Memory B cell (primary cell): ENCODE results near the gene HES1.

Experiments
- ATAC-seq: fragments of 150-1000 bp; cut with Tn5 transposase; 2 replicates; pipeline ENCODE4 v1.10.0; 2021; ENCODE audit warnings: low read depth, mild to moderate bottlenecking, moderate library complexity
- DNase-seq, 2 donors: peaks; one replicate each; pipeline ENCODE4 v3.0.0; 2022; ENCODE audit warnings: low spot score in 2 of 2
- H3K27ac Mint-ChIP-seq: one replicate; pipeline ENCODE4 v1.8.0; 2022; ENCODE audit warnings: mild to moderate bottlenecking, moderate library complexity, mixed read lengths
- H3K27me3 Mint-ChIP-seq: one replicate; pipeline ENCODE4 v1.8.0; 2022; ENCODE audit warnings: mixed read lengths
- H3K36me3 Mint-ChIP-seq: one replicate; pipeline ENCODE4 v1.8.0; 2022; ENCODE audit warnings: mild to moderate bottlenecking, mixed read lengths
- H3K4me1 Mint-ChIP-seq: one replicate; pipeline ENCODE4 v1.8.0; 2022; ENCODE audit warnings: mixed read lengths
- H3K4me3 Mint-ChIP-seq: one replicate; pipeline ENCODE4 v1.8.0; 2022; ENCODE audit warnings: mild to moderate bottlenecking, moderate library complexity, mixed read lengths
- H3K9me3 Mint-ChIP-seq: one replicate; pipeline ENCODE4 v1.8.0; 2022; ENCODE audit warnings: mixed read lengths

The HES1 gene

DNA sequence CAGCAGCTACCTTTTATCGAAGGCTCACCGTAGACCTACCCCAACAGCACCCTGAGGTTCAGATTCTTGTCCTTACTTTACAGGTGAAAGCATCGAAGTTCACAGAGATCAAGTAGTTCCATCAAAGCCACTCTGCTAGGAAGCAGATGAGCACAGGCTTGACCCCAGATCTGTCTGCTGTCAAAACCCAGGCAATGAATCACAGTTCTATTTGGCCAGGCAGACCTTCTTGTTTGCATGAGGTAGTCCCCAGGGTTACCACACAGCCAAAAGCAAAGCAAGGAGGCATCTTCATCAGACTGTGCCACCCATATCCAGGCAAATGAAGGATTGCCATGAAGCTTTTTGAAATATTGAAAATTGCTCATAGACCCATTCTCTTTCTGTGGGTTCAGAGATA, 33.0 kb downstream of the HES1 start:
- Mint-ChIP-seq H3K27ac (no peak overlapping the region), H3K36me3 (no peaks in the 10 kb centered on the region), H3K4me3 (no peak overlapping the region), H3K27me3 (peaks cover 10% of the 10 kb centered on the region), H3K9me3 (no peaks in the 10 kb centered on the region), H3K4me1 (peaks cover 3% of the 10 kb centered on the region)
- ATAC-seq (no peak), DNase-seq (no peak)

DNA sequence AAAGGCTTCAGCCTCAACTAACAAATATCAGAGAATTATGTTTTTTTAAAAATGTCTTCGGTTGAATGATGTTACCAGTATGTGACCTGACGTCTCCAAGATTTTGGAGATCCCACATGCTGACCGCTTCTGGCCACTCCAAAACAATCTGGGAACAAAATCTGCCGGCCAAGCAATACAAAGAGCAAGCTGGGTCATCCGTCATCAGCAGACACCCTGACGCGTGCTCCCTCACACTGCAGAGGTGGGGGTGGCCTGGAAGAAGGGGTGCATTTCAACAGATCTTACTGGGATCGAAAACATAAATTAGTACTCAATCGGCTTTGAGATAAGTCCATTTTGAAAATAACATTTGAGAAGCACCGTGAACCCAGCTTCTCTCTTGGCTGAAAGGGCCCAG, 33.6 kb downstream of the HES1 start:
- peaks cover 3% of the 10 kb centered on the region for H3K4me1 Mint-ChIP-seq
- DNase-seq: no peak
- H3K4me3 Mint-ChIP-seq: no peak overlapping the region
- ATAC-seq: no peak
- no peaks in the 10 kb centered on the region for H3K36me3 Mint-ChIP-seq
- peaks cover 10% of the 10 kb centered on the region for H3K27me3 Mint-ChIP-seq
- no peaks in the 10 kb centered on the region for H3K9me3 Mint-ChIP-seq
- no peak overlapping the region for H3K27ac Mint-ChIP-seq

DNA sequence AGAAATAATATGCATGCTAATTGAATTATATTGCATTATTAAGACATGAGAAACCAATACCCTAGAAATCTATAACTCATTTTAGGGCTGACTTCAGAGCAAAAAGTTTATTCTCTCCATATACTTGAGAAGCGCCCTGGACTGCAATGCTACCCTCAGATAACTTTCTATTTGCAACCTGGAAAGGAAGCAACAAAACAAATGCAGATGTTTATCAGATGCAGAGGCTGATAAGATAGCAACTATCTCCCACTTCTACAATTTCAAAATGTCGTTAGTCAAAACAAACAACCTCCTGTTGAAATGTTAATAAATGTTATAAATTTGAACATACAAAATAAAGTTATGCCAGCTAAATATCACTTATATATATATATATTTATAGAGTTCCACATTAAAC, 34.8 kb downstream of the HES1 start:
- Mint-ChIP-seq H3K27me3 (peaks cover 10% of the 10 kb centered on the region), H3K27ac (no peak overlapping the region), H3K4me1 (peaks cover 3% of the 10 kb centered on the region), H3K9me3 (no peaks in the 10 kb centered on the region), H3K4me3 (no peak overlapping the region), H3K36me3 (no peaks in the 10 kb centered on the region)
- ATAC-seq (no peak), DNase-seq (no peak)

DNA sequence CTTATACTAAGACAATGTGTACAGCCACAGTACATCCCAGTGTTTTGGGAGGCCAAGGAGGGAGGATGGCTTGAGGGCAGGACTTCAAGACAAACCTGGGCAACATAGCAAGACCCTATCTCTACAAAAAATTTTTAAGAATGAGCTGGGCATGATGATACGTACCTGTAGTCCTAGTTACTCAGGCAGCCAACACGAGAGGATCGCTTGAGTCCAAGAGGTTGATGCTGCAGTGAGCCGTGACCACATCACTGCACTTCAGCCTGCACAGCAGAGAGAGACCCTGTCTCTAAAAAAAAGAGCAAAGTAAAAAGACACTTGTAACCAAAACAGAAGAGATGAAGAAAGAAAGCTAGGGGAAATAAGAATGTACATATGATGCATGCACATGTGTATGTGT, 38.5 kb downstream of the HES1 start:
- Mint-ChIP-seq H3K9me3 (no peaks in the 10 kb centered on the region), H3K36me3 (no peaks in the 10 kb centered on the region), H3K27ac (no peak overlapping the region), H3K4me3 (no peak overlapping the region), H3K4me1 (peaks cover 2% of the 10 kb centered on the region), H3K27me3 (peaks cover 8% of the 10 kb centered on the region)
- ATAC-seq (no peak), DNase-seq (no peak)

DNA sequence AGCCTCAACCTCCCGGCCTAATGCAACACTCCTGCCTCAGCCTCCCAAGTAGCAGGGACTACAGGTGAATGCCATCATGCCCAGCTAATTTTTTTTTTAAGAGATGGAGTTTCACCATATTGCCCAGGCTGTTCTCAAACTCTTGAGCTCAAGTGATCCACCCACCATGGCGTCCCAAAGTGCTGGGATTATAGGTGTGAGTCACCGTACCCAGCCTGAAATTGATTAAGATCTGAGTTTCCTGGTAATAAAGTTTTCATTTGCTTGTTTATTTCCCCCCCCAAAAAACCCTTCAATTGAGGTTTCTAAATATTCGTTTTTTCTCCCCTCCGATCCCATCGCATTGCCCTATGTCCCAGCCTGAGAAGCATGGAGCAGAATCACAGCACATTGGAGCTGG, 39.0 kb downstream of the HES1 start:
- H3K27ac Mint-ChIP-seq: no peak overlapping the region
- ATAC-seq (no peak), DNase-seq (no peak)
- H3K4me3 Mint-ChIP-seq: no peak overlapping the region
- no peaks in the 10 kb centered on the region for H3K36me3 Mint-ChIP-seq
- H3K4me1 Mint-ChIP-seq: peaks cover 2% of the 10 kb centered on the region
- peaks cover 9% of the 10 kb centered on the region for H3K27me3 Mint-ChIP-seq
- no peaks in the 10 kb centered on the region for H3K9me3 Mint-ChIP-seq

DNA sequence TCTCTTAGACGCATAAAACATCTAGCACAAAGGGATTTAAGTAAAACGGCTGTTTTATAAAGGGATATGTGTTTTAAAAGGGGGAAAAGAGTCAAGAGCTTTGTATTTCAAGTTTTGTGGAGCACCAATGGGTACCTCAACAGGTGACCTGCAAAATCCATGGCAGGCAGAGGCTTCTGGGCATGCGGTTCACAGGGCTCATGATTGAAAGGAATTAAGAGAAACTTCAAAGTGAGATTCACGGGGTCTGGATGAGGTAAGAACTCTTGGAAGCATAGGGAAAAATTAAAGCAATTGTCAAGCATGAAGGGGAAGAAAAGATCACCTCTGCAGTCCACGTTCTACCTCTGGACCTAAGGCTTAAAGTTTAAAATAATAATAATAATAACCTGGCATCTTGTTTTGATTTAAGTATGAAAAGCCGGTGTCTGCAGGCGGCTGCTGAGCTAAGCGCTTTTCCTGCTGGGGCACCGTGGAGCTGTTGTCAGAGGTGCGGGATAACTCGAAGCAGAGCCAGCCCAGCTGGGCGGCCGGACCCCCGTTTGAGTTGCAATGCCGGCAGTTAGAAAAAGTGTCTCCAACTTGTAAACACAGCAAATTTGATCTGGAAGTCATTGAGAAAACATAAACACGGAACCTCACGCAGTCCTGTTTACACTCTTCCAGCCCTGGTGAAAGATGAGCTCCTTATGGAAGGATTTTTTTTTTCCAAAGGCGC, 40.5 kb downstream of the HES1 start:
- Mint-ChIP-seq H3K4me1 (peaks cover 1% of the 10 kb centered on the region), H3K27ac (no peak overlapping the region), H3K9me3 (no peaks in the 10 kb centered on the region), H3K4me3 (no peak overlapping the region), H3K27me3 (peaks cover 11% of the 10 kb centered on the region), H3K36me3 (no peaks in the 10 kb centered on the region)
- ATAC-seq (no peak), DNase-seq (no peak)

DNA sequence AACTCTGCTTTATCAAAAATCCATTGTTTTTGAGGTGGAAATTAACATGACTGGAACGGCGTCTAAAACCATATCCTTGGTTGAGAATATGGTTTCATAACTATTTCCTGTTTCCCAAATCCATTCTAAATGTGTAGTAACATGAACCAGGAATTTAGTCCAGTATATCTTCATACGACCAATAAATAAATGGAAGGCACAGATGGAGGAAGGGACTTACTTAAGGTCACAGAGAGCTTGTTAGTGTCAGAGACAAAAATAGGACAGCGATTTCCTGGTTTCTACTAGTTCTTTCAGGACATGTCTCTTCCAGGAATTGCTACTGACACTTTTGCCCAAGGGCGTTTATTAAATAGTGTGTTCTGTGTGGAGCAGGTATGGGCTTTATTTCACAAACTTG, 41.2 kb downstream of the HES1 start:
- no peak overlapping the region for H3K4me3 Mint-ChIP-seq
- no peaks in the 10 kb centered on the region for H3K9me3 Mint-ChIP-seq
- ATAC-seq (no peak), DNase-seq (no peak)
- no peaks in the 10 kb centered on the region for H3K36me3 Mint-ChIP-seq
- no peak overlapping the region for H3K27ac Mint-ChIP-seq
- H3K4me1 Mint-ChIP-seq: peaks cover under 1% of the 10 kb centered on the region
- H3K27me3 Mint-ChIP-seq: peaks cover 11% of the 10 kb centered on the region

DNA sequence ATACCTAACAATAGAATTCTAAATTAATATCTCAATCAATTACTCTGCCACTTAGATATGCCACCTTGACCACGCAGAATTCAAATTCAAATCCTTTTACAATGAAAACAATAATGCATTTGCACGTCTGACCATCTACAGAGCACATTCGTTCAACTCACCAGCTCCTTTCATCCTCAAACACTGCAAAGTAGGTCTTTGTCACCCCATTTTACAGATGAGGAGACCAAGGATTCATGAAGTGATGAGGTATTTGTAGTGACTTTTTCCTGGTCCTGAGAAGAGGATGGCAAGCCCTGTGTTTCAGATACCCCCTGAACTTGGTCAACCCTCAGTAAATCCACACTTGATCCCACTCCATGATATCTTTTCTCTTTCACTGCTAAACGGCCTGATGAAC, 42.2 kb downstream of the HES1 start:
- ATAC-seq (no peak), DNase-seq (no peak)
- no peak overlapping the region for H3K4me3 Mint-ChIP-seq
- H3K36me3 Mint-ChIP-seq: no peaks in the 10 kb centered on the region
- no peaks in the 10 kb centered on the region for H3K9me3 Mint-ChIP-seq
- peaks cover 9% of the 10 kb centered on the region for H3K27me3 Mint-ChIP-seq
- peaks cover 2% of the 10 kb centered on the region for H3K4me1 Mint-ChIP-seq
- no peak overlapping the region for H3K27ac Mint-ChIP-seq

DNA sequence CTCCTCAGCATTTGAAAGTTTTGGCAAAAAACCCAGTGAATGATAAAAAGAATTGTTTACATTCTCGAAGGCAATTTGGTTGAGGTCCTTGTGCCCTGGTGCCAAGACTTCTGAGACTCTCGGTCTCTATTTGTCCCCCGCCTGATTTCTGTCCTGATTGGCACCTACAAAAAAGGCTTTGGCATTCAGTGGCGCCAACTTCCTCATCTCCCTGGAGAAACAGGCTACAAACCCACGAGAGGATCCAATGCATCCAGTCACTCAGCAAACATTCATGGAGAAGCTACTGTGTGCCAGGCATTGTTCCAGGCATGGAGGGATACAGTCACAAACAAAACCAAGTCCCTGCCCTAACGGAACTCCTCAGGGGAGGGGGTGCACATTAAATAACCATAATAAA, 42.7 kb downstream of the HES1 start:
- ATAC-seq (no peak), DNase-seq (no peak)
- Mint-ChIP-seq H3K36me3 (no peaks in the 10 kb centered on the region), H3K4me1 (peaks cover 2% of the 10 kb centered on the region), H3K4me3 (no peak overlapping the region), H3K27ac (no peak overlapping the region), H3K9me3 (no peaks in the 10 kb centered on the region), H3K27me3 (peaks cover 9% of the 10 kb centered on the region)

DNA sequence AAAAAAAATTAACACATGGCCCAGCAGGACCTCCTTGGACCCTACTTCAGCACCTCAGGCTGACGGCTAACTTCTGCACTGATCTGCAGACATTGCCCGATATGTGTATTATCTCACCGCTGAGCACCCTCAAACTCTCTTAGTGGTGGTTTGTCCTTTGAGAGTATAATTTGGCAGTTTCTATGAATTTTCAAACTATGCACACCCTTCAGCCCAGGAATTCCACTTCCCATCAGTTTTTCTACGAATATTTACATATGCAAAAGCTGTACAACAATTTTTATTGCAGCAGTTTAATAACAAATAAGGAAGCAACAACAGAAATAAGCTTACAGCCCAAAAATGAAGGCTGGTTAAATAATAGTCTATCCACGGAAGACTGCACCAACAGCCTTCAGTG, 44.6 kb downstream of the HES1 start:
- DNase-seq: no peak
- H3K9me3 Mint-ChIP-seq: no peaks in the 10 kb centered on the region
- H3K4me3 Mint-ChIP-seq: no peak overlapping the region

DNA sequence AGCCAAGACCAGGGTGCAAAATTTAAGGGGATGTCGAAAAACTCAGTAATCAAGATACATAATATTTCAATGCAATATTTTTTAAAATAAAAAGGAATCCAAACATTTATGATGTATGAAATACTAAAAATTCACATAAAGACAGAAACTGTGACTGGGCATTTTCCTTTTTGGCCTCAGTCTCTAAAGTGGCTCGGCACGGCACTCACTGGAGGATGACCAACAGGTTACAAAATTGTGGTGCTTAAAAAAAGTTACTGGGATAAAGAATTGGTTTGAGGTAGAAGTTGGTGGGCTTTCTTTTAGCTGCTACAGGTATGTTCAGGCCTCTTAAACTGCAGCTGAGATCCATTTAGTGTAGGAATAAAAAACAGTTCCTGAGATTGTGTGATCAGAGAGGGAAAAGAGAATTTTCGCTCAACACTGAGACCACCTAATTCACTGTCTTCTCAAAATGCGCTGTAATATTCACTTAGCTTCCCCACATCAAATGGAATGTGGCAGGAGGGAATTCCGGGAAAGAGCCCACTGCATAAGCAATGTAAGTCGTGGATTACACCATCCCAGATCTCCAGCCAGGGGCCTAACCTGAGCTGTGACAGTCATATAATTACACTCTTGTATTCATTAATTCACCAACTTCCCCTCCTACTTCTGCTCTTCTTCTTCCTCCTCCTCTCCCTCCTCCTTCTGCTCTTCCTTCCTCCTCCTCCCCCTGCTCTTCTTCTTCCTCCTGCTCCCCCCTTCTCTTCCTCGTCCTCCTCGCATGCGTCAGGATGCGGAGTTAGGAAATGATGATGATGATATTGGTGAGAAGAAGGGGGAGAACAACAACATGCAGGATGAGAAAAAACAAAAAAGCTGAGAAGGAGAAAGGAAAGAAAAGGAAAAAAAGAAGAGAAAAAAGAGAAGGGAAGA, 45.9 kb downstream of the HES1 start:
- H3K36me3 Mint-ChIP-seq: no peaks in the 10 kb centered on the region
- no peak overlapping the region for H3K4me3 Mint-ChIP-seq
- no peak overlapping the region for H3K27ac Mint-ChIP-seq
- peaks cover 10% of the 10 kb centered on the region for H3K27me3 Mint-ChIP-seq
- ATAC-seq (no peak), DNase-seq (no peak)
- no peaks in the 10 kb centered on the region for H3K9me3 Mint-ChIP-seq
- peaks cover 2% of the 10 kb centered on the region for H3K4me1 Mint-ChIP-seq

More for the DNA sequence above, 44.6 kb downstream of the HES1 start:
- H3K27ac Mint-ChIP-seq: no peak overlapping the region
- peaks cover 2% of the 10 kb centered on the region for H3K4me1 Mint-ChIP-seq
- peaks cover 10% of the 10 kb centered on the region for H3K27me3 Mint-ChIP-seq
- no peak for ATAC-seq
- no peaks in the 10 kb centered on the region for H3K36me3 Mint-ChIP-seq

DNA sequence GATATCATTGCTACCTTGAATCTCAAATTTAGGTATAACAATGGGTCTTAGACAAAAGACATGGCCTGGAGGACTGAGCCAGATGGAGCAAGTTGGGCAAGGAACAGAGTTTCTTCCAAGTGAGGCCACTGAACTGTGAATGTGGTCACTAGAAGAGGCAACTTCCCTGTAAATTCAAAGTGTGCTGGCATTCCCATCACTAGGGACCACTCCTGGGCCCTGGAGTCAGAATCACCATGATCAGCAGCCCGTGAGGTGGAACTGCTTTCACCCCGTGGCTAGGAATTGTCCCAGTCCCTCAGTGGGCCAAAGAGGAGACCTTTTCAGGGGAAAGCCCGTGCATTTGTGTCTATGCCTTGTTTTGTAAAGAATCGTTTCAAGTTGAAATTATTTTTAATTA, 47.3 kb downstream of the HES1 start:
- Mint-ChIP-seq H3K4me1 (peaks cover 2% of the 10 kb centered on the region), H3K27me3 (peaks cover 10% of the 10 kb centered on the region), H3K4me3 (no peak overlapping the region), H3K9me3 (no peaks in the 10 kb centered on the region), H3K27ac (no peak overlapping the region), H3K36me3 (no peaks in the 10 kb centered on the region)
- DNase-seq (no peak), ATAC-seq (no peak)

DNA sequence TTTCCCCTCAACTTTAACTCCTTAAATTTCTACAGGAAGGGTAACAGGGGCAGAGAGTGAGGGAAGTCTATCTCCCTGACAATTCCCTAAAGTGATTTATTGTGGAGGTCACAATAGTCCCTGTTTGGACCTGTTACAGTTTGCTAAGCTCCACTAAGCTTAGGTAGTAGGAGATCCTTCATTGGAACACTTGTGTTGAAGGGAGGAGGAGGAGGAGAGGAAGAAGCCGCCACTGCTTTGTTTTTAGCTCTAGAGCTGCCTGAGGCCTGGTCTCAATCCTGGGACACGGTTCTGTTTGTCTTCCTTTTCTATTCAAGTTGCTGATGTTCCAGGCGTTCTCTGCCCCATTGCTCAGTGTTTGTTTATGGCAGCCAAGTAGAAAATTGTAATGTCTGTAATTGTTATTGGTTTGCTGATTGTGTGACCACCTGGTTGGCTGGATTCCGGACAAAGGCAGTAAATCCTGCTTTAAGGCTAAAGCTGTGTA, 48.4 kb downstream of the HES1 start:
- Mint-ChIP-seq H3K9me3 (no peaks in the 10 kb centered on the region), H3K27ac (no peak overlapping the region), H3K4me1 (peaks cover 2% of the 10 kb centered on the region), H3K4me3 (no peak overlapping the region), H3K27me3 (peaks cover 7% of the 10 kb centered on the region), H3K36me3 (no peaks in the 10 kb centered on the region)
- no peak for ATAC-seq
- DNase-seq: no peak

DNA sequence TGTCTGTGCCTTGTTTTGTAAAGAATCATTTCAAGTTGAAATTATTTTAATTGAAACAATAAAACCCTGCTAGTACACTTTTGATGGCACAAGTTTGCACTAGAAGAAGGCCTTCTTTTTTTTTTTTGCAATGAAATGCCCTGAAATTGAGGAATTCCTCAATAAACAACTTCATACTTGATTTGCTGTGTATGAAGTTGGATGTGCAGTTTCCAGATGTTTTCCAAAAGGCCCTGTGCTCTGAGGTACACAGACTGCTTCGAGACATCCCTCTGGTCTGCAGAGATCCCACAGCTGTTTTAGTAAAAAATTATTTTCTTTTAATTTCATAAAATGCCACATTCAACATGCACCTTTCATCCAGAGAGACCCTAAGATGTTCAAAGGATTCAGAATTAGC, 48.9 kb downstream of the HES1 start:
- ATAC-seq: no peak
- H3K36me3 Mint-ChIP-seq: no peaks in the 10 kb centered on the region

More for the DNA sequence above, 48.9 kb downstream of the HES1 start:
- no peak for DNase-seq
- Mint-ChIP-seq H3K27ac (no peak overlapping the region), H3K4me1 (peaks cover 2% of the 10 kb centered on the region), H3K27me3 (peaks cover 5% of the 10 kb centered on the region), H3K9me3 (no peaks in the 10 kb centered on the region), H3K4me3 (no peak overlapping the region)
